OCI-LY1 (cell line): ENCODE data around the gene HBM.

Experiments used
- CTCF ChIP-seq: fragments of 200-600 bp; sonication (generic), shearing (Covaris generic); IDR thresholded peaks from 2 replicates; pipeline ENCODE4 v1.5.1; 2017; ENCODE audit warnings: mild to moderate bottlenecking, antibody characterized with exemption, low read length, moderate library complexity, mixed read lengths
- EZH2 ChIP-seq: fragments of 200-600 bp; sonication (generic), shearing (Covaris generic); IDR thresholded peaks from 2 replicates; pipeline ENCODE4 v1.8.0; 2017; ENCODE audit warnings: borderline replicate concordance, mixed run types, mild to moderate bottlenecking, antibody characterized with exemption, low read length, moderate library complexity, mixed read lengths

GRCh38 chr16:140175-140857, 25.5 kb upstream of the HBM start:
- no peak for TF ChIP-seq CTCF
- no peak for TF ChIP-seq EZH2
